Gastroesophageal sphincter (tissue), 4 donors: ENCODE measurements around the gene KRTAP10-7. TPM values are rescaled to one million over a fixed set of nuclear protein-coding genes. Genes with fewer than 3 reads are reported as not detected.
"Not testable (repeated sequence)": the region's sequence is repeated elsewhere in the genome, so short reads cannot be mapped to it uniquely, and the experiment has no call there.

Source experiments
- ATAC-seq: fragments of 150-250 bp; one replicate; pipeline ENCODE4 v1.9.1; 2016; ENCODE audit warnings: mild to moderate bottlenecking, moderate library complexity
- H3K27ac ChIP-seq, 4 donors: fragments of 200-600 bp; sonication (generic) in 3 of 4; 1 replicate in 3 of 4; 2 replicates in 1 of 4; pipeline ENCODE4 v1.5.1; 2016 to 2019
- H3K27me3 ChIP-seq: fragments of 200-600 bp; sonication (generic); one replicate; pipeline ENCODE4 v1.5.1; 2019
- H3K36me3 ChIP-seq, 2 donors: fragments of 200-600 bp; sonication (generic); one replicate each; pipeline ENCODE4 v1.5.1; 2019; ENCODE audit warnings: control low read depth in 1 of 2
- H3K4me1 ChIP-seq, 3 donors: fragments of 200-600 bp; sonication (generic); 1 replicate in 2 of 3; 2 replicates in 1 of 3; pipeline ENCODE4 v1.5.1; 2016 to 2019; ENCODE audit warnings: control low read depth in 2 of 3
- H3K4me3 ChIP-seq, 2 donors: fragments of 200-600 bp; sonication (generic); one replicate each; pipeline ENCODE4 v1.5.1; 2019; ENCODE audit warnings: mild to moderate bottlenecking in 1 of 2, moderate library complexity in 1 of 2
- H3K9me3 ChIP-seq, 3 donors: fragments of 200-600 bp; sonication (generic); one replicate each; pipeline ENCODE4 v1.5.1; 2017 to 2019; ENCODE audit warnings: control low read depth in 2 of 3
- EP300 ChIP-seq: sonication (generic); formaldehyde crosslinking; IDR thresholded peaks from one replicate; pipeline ENCODE4 v1.6.1; 2017; ENCODE audit warnings: antibody characterized with exemption, mild to moderate bottlenecking
- POLR2A ChIP-seq, 2 donors: fragments of 450-650 bp; IDR thresholded peaks; one replicate each; pipeline ENCODE4 v1.6.1; 2017; ENCODE audit warnings: antibody characterized with exemption in 2 of 2, mild to moderate bottlenecking in 2 of 2, moderate library complexity in 1 of 2
- POLR2AphosphoS5 ChIP-seq: sonication (generic); formaldehyde crosslinking; IDR thresholded peaks from one replicate; pipeline ENCODE4 v1.6.1; 2017; ENCODE audit warnings: antibody characterized with exemption
- WGBS, 2 donors: methylation state at CpG; one replicate each; pipeline ENCODE4 v1.1.5; 2018; ENCODE audit warnings: low coverage in 1 of 2; 5-methylcytosine and 5-hydroxymethylcytosine counted together
- total RNA-seq, 4 donors: library from RNA; depleted of rRNA; stranded (reverse); fragments of >200 nt; gene quantifications; one replicate each; pipeline ENCODE4 v1.1.0, GENCODE V29; 2016
- TF ChIP-seq, protein P1 (sequence below), 4 experiments: fragments of 200-600 bp in 2 of 4; fragments of 450-650 bp in 2 of 4; sonication (generic) in 1 of 4; IDR thresholded peaks; one replicate each; pipeline ENCODE4 v1.5.1; 2017 to 2019; ENCODE audit warnings: antibody characterized with exemption in 4 of 4, mild to moderate bottlenecking in 2 of 4, moderate library complexity in 2 of 4

The KRTAP10-7 gene
- total RNA-seq, 4 donors from 2014 or later, result not detected

DNA sequence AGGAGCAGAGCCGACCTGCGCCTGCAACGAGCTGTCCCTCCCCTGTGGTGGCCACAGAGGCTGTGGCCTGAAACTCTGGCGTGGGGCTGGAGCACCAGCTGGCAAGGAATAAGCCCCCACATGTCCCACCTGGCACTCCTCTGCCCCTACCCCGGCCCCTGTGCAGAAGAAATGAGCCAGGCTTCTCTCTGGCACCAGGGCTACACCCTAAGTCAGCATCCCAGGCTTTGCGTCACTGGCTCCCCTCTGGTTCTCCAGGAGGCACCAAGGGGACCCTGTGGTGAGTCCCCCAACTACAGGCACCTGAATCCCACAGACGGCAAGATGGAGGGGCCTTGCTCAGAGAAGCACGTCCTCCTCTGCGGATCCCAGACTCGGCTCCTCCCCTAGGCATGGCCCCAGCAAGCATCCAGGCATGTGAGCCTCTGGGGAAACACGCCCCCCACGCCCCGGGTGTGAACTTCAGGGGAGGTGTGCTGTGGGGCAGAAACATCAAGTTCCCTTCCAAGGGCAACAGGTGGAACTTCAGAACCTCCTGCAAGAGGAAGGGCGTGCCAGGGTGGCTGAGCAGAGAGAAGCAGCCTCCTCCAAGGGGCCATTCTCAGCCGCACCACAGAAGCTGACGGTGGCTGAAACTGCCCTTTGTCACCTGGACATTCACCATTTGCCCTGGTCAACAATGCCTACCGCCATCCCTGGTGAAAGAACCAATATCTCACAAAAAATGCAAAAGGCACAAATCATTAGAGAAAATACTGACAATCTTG is 2.9 kb downstream of the KRTAP10-7 start:
- H3K27me3 ChIP-seq, result peaks cover 90% of the 10 kb centered on the region
- TF ChIP-seq EP300, result no peak
- TF ChIP-seq POLR2A (IDR thresholded peaks at IDR 0.05), result no peak
- TF ChIP-seq POLR2AphosphoS5, result no peak
- TF ChIP-seq, protein P1, sequence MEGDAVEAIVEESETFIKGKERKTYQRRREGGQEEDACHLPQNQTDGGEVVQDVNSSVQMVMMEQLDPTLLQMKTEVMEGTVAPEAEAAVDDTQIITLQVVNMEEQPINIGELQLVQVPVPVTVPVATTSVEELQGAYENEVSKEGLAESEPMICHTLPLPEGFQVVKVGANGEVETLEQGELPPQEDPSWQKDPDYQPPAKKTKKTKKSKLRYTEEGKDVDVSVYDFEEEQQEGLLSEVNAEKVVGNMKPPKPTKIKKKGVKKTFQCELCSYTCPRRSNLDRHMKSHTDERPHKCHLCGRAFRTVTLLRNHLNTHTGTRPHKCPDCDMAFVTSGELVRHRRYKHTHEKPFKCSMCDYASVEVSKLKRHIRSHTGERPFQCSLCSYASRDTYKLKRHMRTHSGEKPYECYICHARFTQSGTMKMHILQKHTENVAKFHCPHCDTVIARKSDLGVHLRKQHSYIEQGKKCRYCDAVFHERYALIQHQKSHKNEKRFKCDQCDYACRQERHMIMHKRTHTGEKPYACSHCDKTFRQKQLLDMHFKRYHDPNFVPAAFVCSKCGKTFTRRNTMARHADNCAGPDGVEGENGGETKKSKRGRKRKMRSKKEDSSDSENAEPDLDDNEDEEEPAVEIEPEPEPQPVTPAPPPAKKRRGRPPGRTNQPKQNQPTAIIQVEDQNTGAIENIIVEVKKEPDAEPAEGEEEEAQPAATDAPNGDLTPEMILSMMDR (IDR thresholded peaks at IDR 0.05), result no peak
- no peak overlapping the region for H3K27ac ChIP-seq
- no peak overlapping the region for H3K4me3 ChIP-seq
- H3K36me3 ChIP-seq, result no peaks in the 10 kb centered on the region
- WGBS, 2 donors, result 7 to 33% methylated on average over 3 of the region's 17 CpGs
- ATAC-seq, result no peak
- no peaks in the 10 kb centered on the region for H3K4me1 ChIP-seq
- peaks cover 0 to 7% (median 0%) of the 10 kb centered on the region in 3 donors for H3K9me3 ChIP-seq

DNA sequence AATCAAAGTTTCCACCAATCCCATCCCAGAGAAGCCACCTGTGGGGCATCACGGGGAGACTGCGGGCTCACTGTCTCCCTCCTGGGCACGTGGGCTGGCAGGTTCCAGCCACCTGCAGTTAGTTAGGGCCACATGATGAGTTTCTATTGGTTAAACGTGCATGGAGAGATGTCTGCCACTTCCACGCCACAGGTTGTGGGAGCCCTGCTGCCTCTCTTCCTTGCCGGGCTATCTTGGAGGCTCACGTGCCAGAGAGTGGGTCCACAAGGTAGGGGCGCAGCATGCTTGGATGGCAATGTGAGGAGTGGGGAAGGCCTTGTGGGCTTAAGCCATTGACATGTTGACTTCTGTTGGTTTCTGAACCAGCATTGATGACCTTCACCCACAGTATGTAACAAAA is 3.5 kb downstream of the KRTAP10-7 start:
- H3K36me3 ChIP-seq, result no peaks in the 10 kb centered on the region
- 53 to 100% methylated on average over 2 to 3 of the region's 8 CpGs for WGBS, 2 donors
- no peak for TF ChIP-seq EP300
- no peak for TF ChIP-seq POLR2AphosphoS5
- TF ChIP-seq, protein P1 (IDR thresholded peaks at IDR 0.05), result no peak
- no peak for TF ChIP-seq POLR2A (IDR thresholded peaks at IDR 0.05)
- no peak overlapping the region for H3K27ac ChIP-seq
- no peak for ATAC-seq
- H3K4me3 ChIP-seq, result no peak overlapping the region
- no peaks in the 10 kb centered on the region for H3K4me1 ChIP-seq
- peaks cover 0 to 4% (median 0%) of the 10 kb centered on the region in 3 donors for H3K9me3 ChIP-seq
- peaks cover 84% of the 10 kb centered on the region for H3K27me3 ChIP-seq

DNA sequence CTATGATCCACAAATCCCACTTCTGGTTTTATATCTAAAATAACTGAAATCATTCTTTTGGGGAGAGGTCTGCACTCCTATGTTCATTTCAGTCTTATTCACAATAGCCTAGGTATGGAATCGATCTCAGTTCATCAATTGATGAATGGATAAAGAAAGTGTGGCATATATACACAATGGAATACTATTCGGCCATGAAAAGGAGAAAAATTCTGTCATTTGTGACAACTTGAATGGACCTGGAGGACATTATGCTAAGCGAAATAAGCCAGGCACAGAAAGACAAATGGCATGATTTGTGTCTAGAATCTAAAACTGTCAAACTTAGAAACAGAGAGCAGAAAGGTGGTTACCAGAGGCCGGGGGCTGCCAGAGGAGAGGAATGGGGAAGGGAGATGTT is 6.1 kb downstream of the KRTAP10-7 start:
- TF ChIP-seq, protein P1 (IDR thresholded peaks at IDR 0.05), result no peak
- TF ChIP-seq POLR2A (IDR thresholded peaks at IDR 0.05), result no peak
- WGBS, 2 donors, result 52 to 73% methylated on average over 4 of the region's 4 CpGs
- H3K36me3 ChIP-seq, result no peaks in the 10 kb centered on the region
- H3K27ac ChIP-seq, result no peak overlapping the region
- peaks cover 70% of the 10 kb centered on the region for H3K27me3 ChIP-seq
- no peak for ATAC-seq
- H3K9me3 ChIP-seq, result peaks cover 0 to 28% (median 0%) of the 10 kb centered on the region in 3 donors
- no peak overlapping the region for H3K4me3 ChIP-seq
- no peaks in the 10 kb centered on the region for H3K4me1 ChIP-seq

DNA sequence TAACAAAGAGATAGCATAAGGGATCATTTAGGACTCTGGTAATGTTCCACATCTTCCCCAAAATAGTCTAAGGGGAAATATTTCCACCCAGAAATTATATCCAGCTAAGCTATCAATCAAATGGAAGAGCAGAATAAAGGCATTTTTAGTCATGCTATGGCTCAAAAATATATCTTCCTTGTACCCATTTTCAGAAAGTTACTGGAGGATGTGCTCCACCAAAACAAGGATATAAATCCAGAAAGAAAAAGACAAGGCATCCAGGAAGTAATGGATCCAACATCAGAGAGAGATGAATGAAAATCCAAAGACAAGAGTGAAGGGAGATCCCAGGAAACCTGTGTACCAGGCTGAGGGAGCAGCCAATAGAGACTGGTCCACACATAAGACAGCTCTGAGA is 8.8 kb downstream of the KRTAP10-7 start:
- peaks cover 0 to 37% (median 0%) of the 10 kb centered on the region in 3 donors for H3K9me3 ChIP-seq
- no peak for ATAC-seq
- peaks cover 70% of the 10 kb centered on the region for H3K27me3 ChIP-seq
- no peaks in the 10 kb centered on the region for H3K4me1 ChIP-seq
- H3K27ac ChIP-seq, result no peak overlapping the region
- H3K36me3 ChIP-seq, result no peaks in the 10 kb centered on the region
- H3K4me3 ChIP-seq, result no peak overlapping the region
- TF ChIP-seq EP300 (no peak), POLR2A (IDR thresholded peaks at IDR 0.05) (no peak), POLR2AphosphoS5 (no peak)
- TF ChIP-seq, protein P1 (IDR thresholded peaks at IDR 0.05), result no peak

DNA sequence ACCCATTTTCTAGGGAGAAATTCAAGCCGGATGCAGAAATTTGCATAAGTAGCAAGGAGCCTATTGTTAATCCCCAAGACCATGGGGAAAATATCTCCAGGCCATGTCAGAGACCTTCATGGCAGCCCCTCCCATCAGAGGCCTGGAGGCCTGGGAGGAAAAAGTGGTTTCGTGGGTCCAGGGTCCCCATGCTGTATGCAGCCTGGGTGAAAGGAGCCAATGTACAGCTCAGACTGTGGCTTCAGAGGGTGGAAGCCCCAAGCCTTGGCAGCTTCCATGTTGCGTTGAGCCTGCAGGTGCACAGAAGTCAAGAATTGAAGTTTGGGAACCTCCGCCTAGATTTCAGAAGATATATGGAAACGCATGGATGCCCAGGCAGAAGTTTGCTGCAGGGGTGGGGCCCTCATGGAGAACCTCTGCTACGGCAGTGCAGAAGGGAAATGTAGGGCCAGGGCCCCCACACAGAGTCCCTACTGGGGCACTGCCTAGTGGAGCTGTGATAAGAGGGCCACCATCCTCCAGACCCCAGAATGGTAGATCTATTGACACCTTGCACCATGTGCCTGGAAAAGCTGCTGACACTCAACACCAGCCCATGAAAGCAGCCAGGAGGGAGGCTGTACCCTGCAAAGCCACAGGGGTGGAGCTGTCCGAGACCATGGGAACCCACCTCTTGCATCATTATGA is 9.9 kb downstream of the KRTAP10-7 start:
- not testable (repeated sequence) for H3K27ac ChIP-seq, H3K4me1 ChIP-seq

More for the DNA sequence above, 9.9 kb downstream of the KRTAP10-7 start:
- Histone ChIP-seq H3K27me3 (peaks cover 73% of the 10 kb centered on the region), H3K9me3 (peaks cover 0 to 37% (median 0%) of the 10 kb centered on the region in 3 donors)
- not testable (repeated sequence) for H3K36me3 ChIP-seq, ATAC-seq, H3K4me3 ChIP-seq
- 93 to 95% methylated on average over 4 of the region's 7 CpGs for WGBS, 2 donors
